GM10248 (cell line): ENCODE data around the gene SLX4IP.

ENCODE experiments used
- CTCF ChIA-PET: fragments of 300-600 bp; sonication (Branson Sonifier 250); formaldehyde crosslinking; extraction: SDS; loops from one replicate; lab custom pipeline; 2021; ENCODE audit warnings: antibody characterized with exemption; lab: Yijun Ruan, JAX
- POLR2A ChIA-PET: fragments of 350-650 bp; sonication (Branson Sonifier 250); formaldehyde crosslinking; extraction: SDS; loops from one replicate; lab custom pipeline; 2020; ENCODE audit warnings: antibody characterized with exemption; lab: Yijun Ruan, JAX
- DNase-seq: peaks from one replicate; pipeline ENCODE4 v3.0.0; 2012; ENCODE audit errors: extremely low spot score
- TF ChIP-seq, protein P1 (sequence below): IDR thresholded peaks from 2 replicates; pipeline ENCODE4 v1.5.1; 2012; ENCODE audit warnings: mild to moderate bottlenecking, low read depth; ENCODE audit errors: extremely low read depth, missing control alignments, control extremely low read depth

Gene SLX4IP

GRCh38 chr20:10573273-10573950, 138.3 kb downstream of the SLX4IP start:
- DNase-seq: no peak
- POLR2A ChIA-PET: no interaction called here
- TF ChIP-seq, protein P1, sequence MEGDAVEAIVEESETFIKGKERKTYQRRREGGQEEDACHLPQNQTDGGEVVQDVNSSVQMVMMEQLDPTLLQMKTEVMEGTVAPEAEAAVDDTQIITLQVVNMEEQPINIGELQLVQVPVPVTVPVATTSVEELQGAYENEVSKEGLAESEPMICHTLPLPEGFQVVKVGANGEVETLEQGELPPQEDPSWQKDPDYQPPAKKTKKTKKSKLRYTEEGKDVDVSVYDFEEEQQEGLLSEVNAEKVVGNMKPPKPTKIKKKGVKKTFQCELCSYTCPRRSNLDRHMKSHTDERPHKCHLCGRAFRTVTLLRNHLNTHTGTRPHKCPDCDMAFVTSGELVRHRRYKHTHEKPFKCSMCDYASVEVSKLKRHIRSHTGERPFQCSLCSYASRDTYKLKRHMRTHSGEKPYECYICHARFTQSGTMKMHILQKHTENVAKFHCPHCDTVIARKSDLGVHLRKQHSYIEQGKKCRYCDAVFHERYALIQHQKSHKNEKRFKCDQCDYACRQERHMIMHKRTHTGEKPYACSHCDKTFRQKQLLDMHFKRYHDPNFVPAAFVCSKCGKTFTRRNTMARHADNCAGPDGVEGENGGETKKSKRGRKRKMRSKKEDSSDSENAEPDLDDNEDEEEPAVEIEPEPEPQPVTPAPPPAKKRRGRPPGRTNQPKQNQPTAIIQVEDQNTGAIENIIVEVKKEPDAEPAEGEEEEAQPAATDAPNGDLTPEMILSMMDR: no peak
- CTCF ChIA-PET: interaction anchor here (1.3 to 2.8 kb wide), 2 partner anchors 21 to 23 kb away, joined by 3 to 11 read pairs; no protein-coding TSS in a partner anchor

- ChIA-PET POLR2A (no interaction called here), CTCF (interaction anchor here (1.3 to 2.8 kb wide), 2 partner anchors 21 to 22 kb away, joined by 3 to 11 read pairs; no protein-coding TSS in a partner anchor)
- TF ChIP-seq, protein P1: no peak
- DNase-seq: no peak
These were observed 138.8 kb downstream of the SLX4IP start for GRCh38 chr20:10573951-10574339.

- POLR2A ChIA-PET: no interaction called here
- CTCF ChIA-PET: interaction anchor here (1.1 to 2.3 kb wide), 5 partner anchors 8 to 97 kb away, joined by 3 to 7 read pairs (median 6); partner anchors contain the start of gene JAG1
- DNase-seq: no peak
- TF ChIP-seq, protein P1: no peak
These were observed 141.4 kb downstream of the SLX4IP start for GRCh38 chr20:10576411-10577090.

- ChIA-PET CTCF (interaction anchor here (1.1 to 2.1 kb wide), 7 partner anchors 11 to 96 kb away, joined by 3 to 7 read pairs (median 5); partner anchors contain the start of gene JAG1), POLR2A (no interaction called here)
- TF ChIP-seq, protein P1: no peak
- DNase-seq: no peak
These were observed 142.5 kb downstream of the SLX4IP start for GRCh38 chr20:10577648-10578047.

DNA sequence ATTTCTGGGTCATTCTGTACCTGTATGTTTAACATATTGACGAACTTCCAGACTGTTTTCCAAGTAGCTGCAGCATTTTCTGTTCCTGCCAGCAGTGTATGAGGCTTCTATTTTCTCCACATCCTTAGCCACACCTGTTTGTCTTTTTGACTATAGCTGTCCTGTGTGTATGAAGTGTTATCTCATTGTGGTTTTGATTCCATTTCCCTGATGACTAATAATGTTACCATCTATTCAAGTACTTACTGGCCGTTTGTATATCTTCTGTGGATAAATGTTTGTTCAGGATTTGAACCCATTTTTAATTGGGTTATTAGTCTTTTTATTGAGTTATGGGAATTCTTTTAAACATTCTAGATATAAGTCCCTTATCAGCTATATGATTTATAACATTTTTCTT, 143.5 kb downstream of the SLX4IP start:
- no peak for DNase-seq
- ChIA-PET POLR2A (no interaction called here), CTCF (interaction anchor here (0.8 to 2.1 kb wide), 4 partner anchors 12 to 93 kb away, joined by 3 to 7 read pairs (median 5); no protein-coding TSS in a partner anchor)
- TF ChIP-seq, protein P1: no peak

DNA sequence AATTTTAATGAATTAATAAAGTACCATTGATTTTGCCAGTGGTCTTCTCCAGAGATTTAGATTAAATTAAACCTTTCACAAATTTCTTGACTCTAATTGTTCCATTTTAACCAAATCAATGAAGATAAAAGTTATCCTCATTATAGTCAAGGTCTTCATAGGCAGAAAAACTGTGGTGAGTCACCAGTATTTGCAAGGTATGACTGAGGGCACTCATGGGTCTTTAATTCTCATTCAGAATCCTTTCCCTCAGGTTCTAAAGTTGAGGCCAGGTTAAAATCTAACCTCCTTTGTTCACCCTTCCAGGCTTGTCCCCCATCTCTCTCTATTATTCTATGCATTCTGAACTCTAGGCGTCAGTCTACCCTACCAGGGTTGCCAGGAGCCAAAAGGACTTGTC, 144.8 kb downstream of the SLX4IP start:
- TF ChIP-seq, protein P1: no peak
- ChIA-PET CTCF (no interaction called here), POLR2A (no interaction called here)
- DNase-seq: no peak
